HG02623 (cell line): Measurements from ENCODE around the gene MYL6.
A peak's percentile ranks its signal among the peaks of the same experiment; 100 is the strongest.
"Not testable (repeated sequence)": the region's sequence is repeated elsewhere in the genome, so short reads cannot be mapped to it uniquely, and the experiment has no call there.

Experiments used
- ATAC-seq: cut with Tn5 transposase; IDR thresholded peaks from one replicate; pipeline ENCODE4 v1.9.1; 2021; ENCODE audit warnings: moderate library complexity; ENCODE audit not compliant: unreplicated experiment

MYL6 gene

GRCh38 chr12:56158029-56158925 is at the start of gene MYL6:
Gene MYL6 (plus strand): TSS chr12:56158359. CDS start chr12:56158402, 43 bp downstream.
- ATAC-seq = peak; percentile 79

- no peak for ATAC-seq
Measured at GRCh38 chr12:56110571-56110970, 47.6 kb upstream of the MYL6 start.

DNA sequence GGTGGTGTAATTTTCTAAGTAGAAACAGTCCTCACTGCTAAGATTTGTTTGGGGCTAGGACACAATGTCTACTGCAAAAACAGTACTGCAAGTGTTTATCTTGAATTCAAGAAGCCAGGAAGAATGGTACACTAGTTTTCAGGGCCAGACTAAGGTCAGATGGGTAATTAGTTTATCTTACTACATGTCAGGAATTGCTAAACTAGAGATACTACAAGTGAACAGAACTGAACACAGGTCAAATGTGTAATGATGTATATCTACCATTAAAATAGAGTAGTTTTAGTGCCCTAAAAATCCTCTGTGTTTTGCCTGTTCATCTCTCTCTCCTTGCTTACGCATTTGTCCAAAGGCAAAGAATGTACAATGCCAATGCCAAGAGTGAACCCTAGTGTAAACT is 44.1 kb upstream of the MYL6 start:
- no peak for ATAC-seq

DNA sequence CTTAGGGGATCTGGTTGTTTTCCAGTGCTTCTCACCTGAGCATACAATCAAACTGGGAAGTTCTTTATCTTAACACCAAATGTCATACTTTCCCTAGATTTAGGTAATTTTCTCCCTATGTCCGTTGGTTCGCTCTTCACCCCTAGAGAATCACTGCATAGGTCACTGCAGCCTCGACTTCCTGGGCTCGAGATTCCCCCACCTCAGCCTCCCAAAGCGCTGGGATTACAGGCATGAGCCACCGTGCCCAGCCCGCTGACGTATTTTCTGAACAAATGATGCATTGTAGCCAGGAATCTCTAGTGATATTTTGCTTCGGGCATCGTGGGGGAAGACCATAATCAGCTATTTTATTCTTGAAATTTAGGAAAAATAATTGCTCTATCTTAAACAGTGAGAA is 42.8 kb upstream of the MYL6 start:
- no peak for ATAC-seq

DNA sequence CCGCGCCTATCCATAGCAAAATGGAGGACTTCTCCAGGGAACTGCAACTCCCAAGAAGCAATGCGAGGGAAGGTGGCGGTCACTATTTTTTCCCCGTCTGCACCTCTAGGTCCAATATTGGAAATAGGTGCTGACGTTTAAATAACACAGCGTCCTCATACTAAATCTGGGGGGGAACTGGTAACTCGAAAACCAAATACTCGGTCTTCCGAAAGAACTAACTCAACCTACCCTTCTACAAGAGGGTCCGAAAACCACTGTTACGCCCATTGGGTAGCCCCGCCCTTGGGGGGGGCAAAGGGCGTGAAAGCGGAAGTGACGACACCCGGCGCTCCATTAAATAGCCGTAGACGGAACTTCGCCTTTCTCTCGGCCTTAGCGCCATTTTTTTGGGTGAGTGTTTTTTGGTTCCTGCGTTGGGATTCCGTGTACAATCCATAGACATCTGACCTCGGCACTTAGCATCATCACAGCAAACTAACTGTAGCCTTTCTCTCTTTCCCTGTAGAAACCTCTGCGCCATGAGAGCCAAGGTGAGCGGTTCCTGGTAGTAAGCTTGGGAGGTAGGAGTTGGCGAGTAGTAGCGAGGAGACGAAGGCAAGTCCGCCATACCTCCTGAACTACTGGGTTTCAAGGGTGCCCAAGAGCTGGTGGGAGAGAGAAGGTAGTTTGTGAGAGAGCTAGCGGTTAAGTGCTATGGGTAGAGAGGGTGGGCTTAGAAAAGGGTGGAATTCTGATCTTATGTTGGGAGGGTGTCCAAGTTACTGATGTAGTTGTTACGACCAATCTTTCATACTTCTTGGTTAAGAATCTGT is 41.7 kb upstream of the MYL6 start, which contains the start of gene RPL41:
RPL41 (plus strand) TSS at position 367 of the 815 bp plus-strand sequence.
- ATAC-seq = peak; percentile 29

- ATAC-seq = not testable (repeated sequence)
Measured at GRCh38 chr12:56117082-56117706, 41.0 kb upstream of the MYL6 start.

- ATAC-seq = peak; percentile 84
Measured at GRCh38 chr12:56117778-56118687, 40.1 kb upstream of the MYL6 start, which contains the start of gene ZC3H10. Gene ZC3H10 (plus strand): TSS chr12:56118266. CDS start chr12:56120563, 2,297 bp downstream.

DNA sequence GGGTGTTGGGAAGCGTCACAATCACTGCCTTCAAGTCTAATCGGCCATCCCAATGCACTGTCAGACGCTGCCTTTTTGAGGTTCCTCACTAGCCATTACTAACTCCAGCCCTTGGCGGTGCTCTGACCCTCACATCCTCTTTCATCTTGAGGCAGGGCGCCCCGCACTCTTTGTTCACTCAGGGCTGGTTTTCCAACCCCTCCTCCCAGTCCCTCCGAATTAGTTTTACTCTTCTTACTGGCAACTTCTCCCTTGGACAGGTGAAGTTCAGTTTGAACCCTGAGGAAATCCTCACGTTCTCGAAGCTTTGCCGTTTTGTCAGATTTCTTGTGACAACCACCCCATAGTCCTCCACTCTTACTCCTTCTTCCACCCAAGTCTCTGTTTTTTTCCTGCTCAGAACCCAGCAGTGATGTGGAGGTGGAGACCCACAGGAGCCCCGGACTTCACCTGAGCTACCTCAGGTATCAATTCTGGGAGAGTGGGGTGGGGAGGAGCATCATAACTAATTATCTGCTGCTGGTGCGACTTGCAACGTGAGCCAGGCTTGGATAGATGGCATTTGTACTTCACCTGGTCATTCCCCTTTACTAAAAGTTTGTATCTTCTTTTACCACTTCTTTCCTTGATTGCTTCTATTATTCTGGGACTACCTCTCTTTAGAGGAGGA is 39.3 kb upstream of the MYL6 start:
- no peak for ATAC-seq

GRCh38 chr12:56119361-56119796 is 38.8 kb upstream of the MYL6 start:
- no peak for ATAC-seq

GRCh38 chr12:56120158-56120846 is 37.9 kb upstream of the MYL6 start:
- ATAC-seq = no peak

GRCh38 chr12:56121204-56121870 is 36.8 kb upstream of the MYL6 start:
- ATAC-seq = no peak

DNA sequence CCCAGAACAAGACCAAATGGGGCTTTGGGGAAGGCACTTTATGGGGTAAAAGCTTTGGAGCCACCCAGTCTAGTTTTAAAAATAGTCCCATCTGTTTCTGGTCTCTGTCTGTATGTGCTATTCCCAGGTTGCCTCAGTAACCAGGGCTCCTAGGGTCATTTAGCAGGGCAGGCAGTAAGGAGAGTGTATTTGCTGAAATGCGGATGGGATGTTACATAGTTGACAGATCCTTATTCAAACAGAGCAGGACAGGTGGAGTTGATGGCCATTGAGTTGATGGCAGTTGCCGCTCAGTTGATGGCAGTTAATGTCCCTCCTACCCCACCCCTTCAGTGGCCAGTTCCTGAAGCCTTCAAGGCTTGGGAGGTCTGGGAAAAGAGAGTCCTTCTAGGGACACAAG is 35.5 kb upstream of the MYL6 start:
- no peak for ATAC-seq

DNA sequence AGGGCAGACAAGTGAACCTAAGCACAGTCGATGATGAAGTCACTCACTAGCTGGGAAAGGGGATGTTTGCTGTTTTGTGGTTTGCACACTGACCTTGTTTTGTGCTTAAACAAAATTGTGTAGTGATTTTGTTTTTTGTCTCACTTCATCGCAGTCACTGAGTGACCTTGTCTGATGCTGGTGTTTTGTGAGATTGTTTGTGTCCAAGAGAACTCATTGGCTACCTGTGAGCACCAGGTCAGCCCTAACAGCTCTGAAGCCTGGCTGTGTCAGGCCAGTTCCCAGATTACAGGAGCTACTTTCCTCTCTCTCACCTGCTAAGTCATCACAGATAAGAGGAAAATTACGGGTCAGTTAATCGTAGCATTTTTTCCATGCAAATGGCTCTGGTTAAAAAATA is 34.0 kb upstream of the MYL6 start:
- ATAC-seq = no peak

GRCh38 chr12:56126732-56127239 is 31.4 kb upstream of the MYL6 start:
- no peak for ATAC-seq

DNA sequence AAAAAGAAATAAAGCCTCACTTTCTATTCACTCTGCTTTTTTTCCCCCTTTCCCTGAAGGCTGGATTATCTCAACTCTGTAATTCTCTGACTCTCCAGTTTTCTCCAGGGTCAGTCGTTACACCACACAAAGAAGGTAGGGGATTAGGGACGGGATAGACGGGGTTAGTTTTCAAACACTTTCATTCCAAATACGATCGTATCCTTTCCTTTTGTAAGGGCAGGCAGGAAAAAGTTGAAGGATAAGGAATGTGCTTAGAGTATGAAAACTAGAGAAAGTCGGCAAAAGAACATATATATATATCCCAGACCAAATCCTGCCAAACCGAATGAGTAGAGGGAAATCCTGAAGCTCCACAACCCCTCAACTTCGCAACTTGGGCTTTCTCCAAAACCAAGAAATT is 30.7 kb upstream of the MYL6 start:
- no peak for ATAC-seq

DNA sequence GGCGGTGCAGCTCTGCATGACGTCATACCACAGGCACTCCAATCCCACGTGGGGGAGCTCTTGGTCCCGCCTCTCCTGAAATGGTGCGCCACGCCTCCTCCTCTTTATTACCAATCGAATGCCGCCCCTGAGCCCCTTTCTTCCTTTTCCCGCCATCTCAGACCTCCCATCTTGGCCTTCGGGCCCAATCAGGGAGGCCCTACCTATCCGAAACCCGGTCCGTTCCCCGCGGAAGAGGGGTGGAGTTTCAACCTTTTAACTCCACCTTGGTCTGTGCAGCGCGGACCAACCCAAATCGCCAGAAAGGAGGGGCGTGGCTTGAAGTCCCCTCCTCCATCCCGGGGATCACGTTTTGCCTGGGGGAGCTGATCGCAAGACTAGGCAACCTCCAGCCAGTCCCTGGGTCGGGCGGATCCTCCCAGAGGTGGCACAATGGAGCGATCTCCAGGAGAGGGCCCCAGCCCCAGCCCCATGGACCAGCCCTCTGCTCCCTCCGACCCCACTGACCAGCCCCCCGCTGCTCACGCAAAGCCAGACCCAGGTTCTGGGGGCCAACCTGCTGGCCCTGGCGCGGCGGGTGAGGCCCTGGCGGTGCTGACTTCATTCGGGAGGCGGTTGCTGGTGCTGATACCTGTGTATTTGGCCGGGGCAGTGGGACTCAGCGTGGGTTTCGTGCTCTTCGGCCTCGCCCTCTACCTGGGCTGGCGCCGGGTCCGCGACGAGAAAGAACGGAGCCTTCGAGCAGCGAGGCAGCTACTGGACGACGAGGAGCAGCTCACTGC is 30.1 kb upstream of the MYL6 start, which contains the start of gene ESYT1:
ESYT1 (plus strand) TSS at position 380 of the 782 bp plus-strand sequence; CDS start at position 433, 53 bp downstream.
- peak; percentile 91 for ATAC-seq

GRCh38 chr12:56128670-56129205 is 29.4 kb upstream of the MYL6 start:
- ATAC-seq = no peak
